ENCODE data around the gene SAP30. TPM values are rescaled to one million over a fixed set of nuclear protein-coding genes. Genes with fewer than 3 reads are reported as not detected.
A peak's percentile ranks its signal among the peaks of the same experiment; 100 is the strongest.

Gene SAP30
- total RNA-seq (2014; rRNA removed; shearing (Covaris generic)) (4.4 and 5.3 TPM in 2 replicates), polyA plus RNA-seq (2016; fragmentation: Nextera tagmentation; extraction: Ambion mirVana) (6.1 and 9.8 TPM in 2 replicates)

GRCh38 chr4:173370477-173371291 lies at the start of gene SAP30:
Gene SAP30, plus strand, starts transcription at chr4:173370954. Its CDS starts 229 bp downstream, at chr4:173371183.
- peak; percentile 99 for DNase-seq
- in situ Hi-C loops (cut with MboI), result no loop called here
- peak within 1 kb of the TSS; percentile 97 for H3K4me3 ChIP-seq

GRCh38 chr4:173325007-173325736 lies 45.6 kb upstream of the SAP30 start:
- TF ChIP-seq EZH2 (IDR thresholded peaks at IDR 0.05; ENCODE audit: insufficient read depth, poor library complexity, severe bottlenecking) (no peak), EZH2phosphoT487 (IDR thresholded peaks at IDR 0.05; ENCODE audit: insufficient read depth, low read depth) (no peak)
- H3F3A ChIP-seq (ENCODE audit: insufficient read depth), result peaks cover 30% of the 10 kb centered on the region
- 0 out of 2 replicates have a peak, but pooled peaks cover 5% of the 10 kb centered on the region for H3K79me2 ChIP-seq (ENCODE audit: insufficient read depth)
- H3K4me2 ChIP-seq (ENCODE audit: unreplicated experiment), result no peak overlapping the region
- no peak overlapping the region for H2AFZ ChIP-seq
- no peak overlapping the region for H3K9ac ChIP-seq
- H3K27ac ChIP-seq, result no peak overlapping the region
- H4K20me1 ChIP-seq (ENCODE audit: insufficient read depth), result no peaks in the 10 kb centered on the region
- no peaks in the 10 kb centered on the region for H3K27me3 ChIP-seq (replicated peaks; ENCODE audit: insufficient read depth)
- DNase-seq, result no peak
- no peaks in the 10 kb centered on the region for H3K9me2 ChIP-seq (ENCODE audit: insufficient read depth)
- H3K9me3 ChIP-seq (ENCODE audit: low read depth), result no peaks in the 10 kb centered on the region
- in situ Hi-C loops (cut with MboI), result loop anchor here (10.0 kb wide), 1 partner anchor 170 kb away; no protein-coding TSS in a partner anchor
- no peak overlapping the region for H3K4me3 ChIP-seq
- WGBS, 2 experiments (ENCODE audit: low coverage in 1 of 2, low lambda C conversion rate in 2 of 2, missing lambda C conversion rate in 2 of 2), result 98 to 100% methylated on average over 5 of the region's 5 CpGs
- peaks cover 7% of the 10 kb centered on the region for H3K4me1 ChIP-seq (ENCODE audit: insufficient read depth)
- peaks cover 12% of the 10 kb centered on the region for H3K36me3 ChIP-seq (ENCODE audit: low read depth)

More at GRCh38 chr4:173370477-173371291, at the start of gene SAP30:
- H3K4me2 ChIP-seq (ENCODE audit: unreplicated experiment), result peak within 1 kb of the TSS; percentile 93
- no peaks in the 10 kb centered on the region for H3K36me3 ChIP-seq (ENCODE audit: low read depth)
- peaks cover 19% of the 10 kb centered on the region for H3F3A ChIP-seq (ENCODE audit: insufficient read depth)
- no peaks in the 10 kb centered on the region for H3K27me3 ChIP-seq (replicated peaks; ENCODE audit: insufficient read depth)
- no peaks in the 10 kb centered on the region for H4K20me1 ChIP-seq (ENCODE audit: insufficient read depth)
- TF ChIP-seq EZH2 (IDR thresholded peaks at IDR 0.05; ENCODE audit: insufficient read depth, poor library complexity, severe bottlenecking) (no peak), EZH2phosphoT487 (IDR thresholded peaks at IDR 0.05; ENCODE audit: insufficient read depth, low read depth) (no peak)
- peaks cover 7% of the 10 kb centered on the region; the same call in 1 of the 2 replicates for H3K4me1 ChIP-seq (ENCODE audit: insufficient read depth)
- peak within 1 kb of the TSS; percentile 92 for H2AFZ ChIP-seq
- WGBS, 2 experiments (ENCODE audit: low coverage in 1 of 2, low lambda C conversion rate in 2 of 2, missing lambda C conversion rate in 2 of 2), result 1 to 3% methylated on average over 50 to 67 of the region's 72 CpGs
- H3K27ac ChIP-seq, result peak within 1 kb of the TSS; percentile 92
- H3K9ac ChIP-seq, result peak within 1 kb of the TSS; percentile 90
- no peaks in the 10 kb centered on the region for H3K9me3 ChIP-seq (ENCODE audit: low read depth)
- peaks cover 36% of the 10 kb centered on the region for H3K79me2 ChIP-seq (ENCODE audit: insufficient read depth)
- H3K9me2 ChIP-seq (ENCODE audit: insufficient read depth), result no peaks in the 10 kb centered on the region

- 81 to 84% methylated on average over 5 of the region's 5 CpGs for WGBS, 2 experiments (ENCODE audit: low coverage in 1 of 2, low lambda C conversion rate in 2 of 2, missing lambda C conversion rate in 2 of 2)
- in situ Hi-C loops (cut with MboI), result loop anchor here (10.0 kb wide), 1 partner anchor 166 kb away; no protein-coding TSS in a partner anchor
- Histone ChIP-seq H4K20me1 (ENCODE audit: insufficient read depth) (no peaks in the 10 kb centered on the region), H3K79me2 (ENCODE audit: insufficient read depth) (peaks cover 35% of the 10 kb centered on the region), H3K9me2 (ENCODE audit: insufficient read depth) (no peaks in the 10 kb centered on the region), H3K4me1 (ENCODE audit: insufficient read depth) (peaks cover 14% of the 10 kb centered on the region), H3F3A (ENCODE audit: insufficient read depth) (peaks cover 52% of the 10 kb centered on the region), H3K9me3 (ENCODE audit: low read depth) (no peaks in the 10 kb centered on the region), H3K4me2 (ENCODE audit: unreplicated experiment) (no peak overlapping the region), H3K9ac (no peak overlapping the region), H3K27me3 (replicated peaks; ENCODE audit: insufficient read depth) (no peaks in the 10 kb centered on the region), H2AFZ (no peak overlapping the region), H3K36me3 (ENCODE audit: low read depth) (peaks cover 30% of the 10 kb centered on the region), H3K27ac (no peak overlapping the region), H3K4me3 (no peak overlapping the region)
- DNase-seq, result no peak
- TF ChIP-seq EZH2 (IDR thresholded peaks at IDR 0.05; ENCODE audit: insufficient read depth, poor library complexity, severe bottlenecking), result no peak
- TF ChIP-seq EZH2phosphoT487 (IDR thresholded peaks at IDR 0.05; ENCODE audit: insufficient read depth, low read depth), result no peak
Measured at GRCh38 chr4:173328236-173328901, 42.4 kb upstream of the SAP30 start.

GRCh38 chr4:173330590-173330989 lies 40.2 kb upstream of the SAP30 start:
- H3K4me3 ChIP-seq, result peak overlapping the region; percentile 13; the same call in 1 of the 2 replicates
- WGBS, 2 experiments (ENCODE audit: low coverage in 1 of 2, low lambda C conversion rate in 2 of 2, missing lambda C conversion rate in 2 of 2), result 97 to 98% methylated on average over 2 of the region's 2 CpGs
- H3K27me3 ChIP-seq (replicated peaks; ENCODE audit: insufficient read depth), result no peaks in the 10 kb centered on the region
- H3K9me2 ChIP-seq (ENCODE audit: insufficient read depth), result no peaks in the 10 kb centered on the region
- H4K20me1 ChIP-seq (ENCODE audit: insufficient read depth), result no peaks in the 10 kb centered on the region
- no peak overlapping the region for H3K9ac ChIP-seq
- TF ChIP-seq EZH2 (IDR thresholded peaks at IDR 0.05; ENCODE audit: insufficient read depth, poor library complexity, severe bottlenecking) (no peak), EZH2phosphoT487 (IDR thresholded peaks at IDR 0.05; ENCODE audit: insufficient read depth, low read depth) (no peak)
- H3K9me3 ChIP-seq (ENCODE audit: low read depth), result no peaks in the 10 kb centered on the region
- no peak overlapping the region for H2AFZ ChIP-seq
- peaks cover 38% of the 10 kb centered on the region for H3K79me2 ChIP-seq (ENCODE audit: insufficient read depth)
- in situ Hi-C loops (cut with MboI), result no loop called here
- DNase-seq, result no peak
- H3F3A ChIP-seq (ENCODE audit: insufficient read depth), result peaks cover 52% of the 10 kb centered on the region
- H3K36me3 ChIP-seq (ENCODE audit: low read depth), result peaks cover 30% of the 10 kb centered on the region
- peaks cover 15% of the 10 kb centered on the region for H3K4me1 ChIP-seq (ENCODE audit: insufficient read depth)
- H3K27ac ChIP-seq, result no peak overlapping the region
- H3K4me2 ChIP-seq (ENCODE audit: unreplicated experiment), result no peak overlapping the region
